Fibroblast of upper back skin (primary cell): Measurements from ENCODE around the gene SLC39A10.

Source experiments
- DNase-seq: peaks from one replicate; pipeline ENCODE4 v3.0.0-alpha.2; 2013

Gene SLC39A10

DNA sequence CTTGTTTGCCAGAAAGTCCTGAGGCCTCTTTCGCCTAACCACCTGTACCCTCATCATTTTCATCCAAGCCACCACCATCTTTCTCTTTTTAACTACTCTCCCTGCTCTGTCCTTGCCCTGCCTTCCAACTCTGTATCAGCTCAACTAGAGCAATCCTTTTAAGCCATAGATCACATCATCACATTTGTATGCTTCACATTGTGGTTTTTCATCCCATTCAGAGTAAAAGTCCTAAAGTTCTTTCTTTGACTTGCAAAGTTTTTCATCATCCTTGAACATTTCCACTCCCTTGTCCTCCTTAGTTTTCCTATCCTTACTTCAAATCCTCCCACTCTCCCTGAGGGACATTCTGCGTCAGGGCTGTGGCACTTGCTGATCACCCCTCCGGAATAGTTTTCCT is 73.9 kb downstream of the SLC39A10 start:
- peak; percentile 86 for DNase-seq

DNA sequence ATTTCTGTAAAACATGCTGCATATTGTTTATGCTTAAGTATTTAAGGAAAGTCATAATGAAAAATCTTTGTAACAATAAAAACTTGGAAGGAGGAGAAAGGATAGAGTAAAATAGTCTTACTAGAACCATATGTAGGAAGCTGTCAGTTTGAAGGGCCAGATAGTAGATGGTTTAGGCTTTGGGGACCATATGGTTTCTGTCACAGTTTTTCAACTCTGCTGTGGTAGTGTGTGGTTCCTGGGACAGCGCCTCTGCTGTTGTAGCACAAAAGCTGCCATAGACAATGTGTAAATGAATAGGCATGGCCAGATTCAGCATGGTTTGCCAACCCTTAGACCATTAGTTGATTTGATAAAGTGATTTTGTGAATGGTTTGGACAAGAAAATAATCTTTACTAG is 75.5 kb downstream of the SLC39A10 start:
- DNase-seq: peak; percentile 18

DNA sequence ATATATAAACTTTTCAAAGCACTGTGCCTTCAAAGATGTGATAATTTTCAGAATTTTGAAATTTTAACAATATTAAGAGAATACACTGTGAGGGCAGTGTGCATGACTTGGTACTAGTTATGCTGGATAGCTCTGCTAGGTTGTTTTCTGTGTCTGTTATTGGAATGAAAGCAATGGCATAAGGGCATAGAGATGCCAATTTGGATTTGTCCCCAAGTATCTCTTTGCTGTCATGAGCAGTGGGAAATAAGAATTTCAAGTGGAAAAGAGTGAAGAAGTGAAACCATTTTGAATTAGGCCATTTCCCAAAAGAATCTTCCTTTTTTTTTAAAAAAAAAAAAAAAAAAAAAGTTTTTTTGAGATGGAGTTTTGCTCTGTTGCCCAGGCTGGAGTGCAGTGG is 76.8 kb downstream of the SLC39A10 start:
- DNase-seq: no peak

DNA sequence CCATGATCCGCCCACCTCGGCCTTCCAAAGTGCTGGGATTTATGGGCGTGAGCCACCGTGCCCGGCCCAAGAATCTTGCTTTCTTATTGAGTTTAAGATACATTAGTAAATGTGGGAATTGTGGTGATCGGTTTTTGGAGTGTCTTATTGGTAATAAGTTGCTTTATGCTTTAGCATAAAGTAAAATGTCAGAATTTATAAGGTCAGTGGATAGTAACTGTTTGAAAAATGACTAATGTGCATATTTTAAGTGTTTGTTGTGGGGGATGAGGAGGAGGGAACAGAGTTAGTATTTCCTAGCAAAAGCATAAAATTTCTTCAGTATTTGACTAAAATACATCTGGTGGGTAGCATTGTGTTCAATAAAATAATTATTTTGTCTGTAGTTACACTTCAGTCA is 77.4 kb downstream of the SLC39A10 start:
- DNase-seq: peak; percentile 34

DNA sequence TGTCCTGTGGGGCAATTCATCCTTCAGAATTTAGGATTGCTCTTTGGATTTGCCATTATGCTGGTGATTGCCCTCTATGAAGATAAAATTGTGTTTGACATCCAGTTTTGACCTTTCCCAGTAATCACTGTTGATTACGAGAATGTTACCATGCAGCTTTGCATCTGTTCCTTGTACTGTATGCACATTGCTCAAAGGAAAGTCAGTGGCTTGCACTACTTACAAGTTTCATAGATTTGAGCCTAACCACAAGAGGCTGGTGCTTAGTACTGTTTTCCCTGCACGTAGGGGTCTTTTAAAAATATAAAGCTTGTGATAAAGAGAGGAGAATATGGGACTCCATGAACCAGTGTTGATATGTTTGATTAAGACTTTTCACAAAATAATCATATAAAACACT is 77.9 kb downstream of the SLC39A10 start:
- DNase-seq: no peak

DNA sequence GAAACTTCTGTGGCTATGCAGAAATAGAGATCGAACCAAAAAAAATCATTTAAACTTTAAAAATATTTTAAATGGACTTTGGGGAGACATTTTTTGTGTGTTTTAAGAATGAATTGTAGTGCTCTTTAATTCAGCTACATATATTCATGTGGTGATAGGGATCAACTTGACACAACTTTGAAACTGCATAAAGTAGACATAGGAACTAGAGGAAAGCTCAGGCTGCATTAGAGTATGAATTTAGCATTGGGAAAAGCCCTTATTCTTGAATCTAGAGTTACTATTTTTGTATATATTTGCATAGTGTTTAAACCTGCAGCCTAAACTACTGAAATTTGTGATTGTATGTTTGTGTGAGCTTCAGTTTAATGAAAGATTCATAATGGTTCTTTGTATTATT is 78.3 kb downstream of the SLC39A10 start:
- no peak for DNase-seq

DNA sequence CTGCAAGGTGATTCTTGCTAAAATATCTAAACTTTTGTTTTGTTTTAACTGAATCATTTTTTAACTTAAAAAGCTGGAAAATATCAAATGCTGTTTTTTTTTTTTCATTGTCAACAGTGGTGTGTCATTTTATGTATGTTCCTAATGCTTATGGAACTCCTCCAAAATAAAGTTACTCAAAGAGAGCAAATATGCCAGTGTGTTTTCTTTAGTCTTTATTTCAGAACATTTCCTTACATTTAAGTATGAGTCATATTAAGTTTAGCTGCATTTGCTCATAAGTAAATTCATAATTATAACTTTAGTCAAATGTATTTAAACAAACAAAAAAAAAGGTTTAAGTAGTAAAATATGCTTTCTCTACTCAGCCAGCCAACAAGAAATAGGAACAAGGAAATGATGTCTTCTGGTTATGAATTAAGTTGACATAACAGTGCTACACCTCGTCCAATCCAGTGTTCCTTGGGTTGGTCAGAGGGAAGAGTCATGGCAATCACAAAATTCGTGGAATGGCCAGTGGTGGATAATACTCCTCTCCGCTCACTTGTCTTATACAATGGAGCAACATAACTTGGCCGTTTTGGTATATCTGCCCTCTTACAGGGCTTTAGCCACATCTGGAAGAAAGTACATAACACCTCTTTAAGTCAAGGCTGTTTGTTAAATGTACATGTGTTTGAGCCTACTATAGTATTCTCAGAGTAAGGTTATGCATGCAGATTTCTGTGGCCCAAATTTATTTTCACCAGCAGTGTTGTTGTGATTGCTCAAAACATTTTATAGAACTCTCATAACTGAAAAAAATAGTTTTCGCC is 80.7 kb downstream of the SLC39A10 start:
- peak; percentile 72 for DNase-seq

DNA sequence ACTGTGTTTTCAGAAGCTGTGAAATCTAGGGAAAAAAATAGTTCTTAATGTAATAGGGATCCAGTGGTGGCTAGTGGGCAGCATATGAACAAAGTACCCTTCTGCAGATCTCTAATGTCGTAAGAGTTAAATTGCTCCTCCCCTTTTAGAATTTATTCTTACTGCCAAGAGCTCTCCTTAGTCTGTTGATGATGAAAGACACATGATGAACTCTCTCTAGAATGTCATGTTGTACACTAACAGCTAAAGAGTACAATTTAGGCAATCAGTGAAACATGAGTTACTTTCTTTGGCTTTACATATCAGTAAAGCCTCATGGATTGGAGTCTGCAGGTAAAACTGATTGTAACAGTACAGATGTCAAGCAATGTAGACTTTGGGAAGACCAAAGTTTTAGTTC is 84.2 kb downstream of the SLC39A10 start:
- DNase-seq: peak; percentile 11

DNA sequence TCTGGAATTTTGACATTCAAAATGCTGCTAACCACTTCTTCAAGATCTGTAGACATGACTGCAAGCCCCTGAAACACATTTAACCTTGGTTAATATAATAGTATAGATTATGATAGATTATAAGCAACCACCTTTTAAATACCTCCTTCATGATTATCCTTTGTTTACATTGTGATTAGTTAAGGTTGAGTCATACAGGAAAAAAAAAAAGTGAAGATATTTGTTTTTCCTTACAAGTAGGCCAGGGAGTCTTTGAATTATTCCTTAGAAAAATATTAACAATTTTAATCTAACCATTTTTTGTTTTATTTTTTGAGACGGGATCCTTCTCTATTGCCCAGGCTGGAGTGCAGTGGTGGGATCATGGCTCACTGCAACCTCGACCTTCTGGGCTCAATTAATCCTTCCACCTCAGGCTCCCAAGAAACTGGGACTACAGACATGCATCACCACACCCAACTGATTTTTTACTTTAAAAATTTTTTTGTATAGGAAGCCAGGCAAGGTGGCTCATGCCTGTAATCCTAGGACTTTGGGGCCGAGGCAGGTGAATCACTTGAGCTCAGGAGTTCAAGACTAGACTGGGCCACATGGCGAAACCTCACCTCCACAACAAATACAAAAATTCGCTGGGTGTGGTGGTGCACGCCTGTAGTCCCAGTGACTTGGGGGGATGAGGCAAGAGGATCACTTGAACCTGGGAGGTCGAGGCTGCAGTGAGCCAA is 99.4 kb downstream of the SLC39A10 start:
- peak; percentile 8 for DNase-seq

DNA sequence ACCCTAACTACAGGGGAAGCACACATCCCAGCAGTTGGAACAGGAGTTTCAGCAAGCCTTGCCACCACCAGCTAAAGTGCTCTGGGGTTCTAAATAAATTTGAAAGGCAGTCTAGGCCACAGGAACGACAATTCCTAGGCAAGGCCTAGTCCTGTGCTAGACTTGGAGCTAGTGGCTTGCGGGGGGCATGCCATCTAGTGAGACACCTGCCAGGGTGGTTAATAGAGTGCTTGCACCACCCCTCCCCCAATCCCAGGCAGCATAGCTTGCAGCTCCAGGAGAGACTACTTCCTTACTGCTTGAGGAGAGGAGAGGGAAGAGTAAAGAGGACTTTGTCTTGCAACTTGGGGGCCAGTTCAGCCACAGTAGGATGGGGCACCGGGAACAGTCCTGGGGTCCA is 101.8 kb downstream of the SLC39A10 start:
- no peak for DNase-seq

DNA sequence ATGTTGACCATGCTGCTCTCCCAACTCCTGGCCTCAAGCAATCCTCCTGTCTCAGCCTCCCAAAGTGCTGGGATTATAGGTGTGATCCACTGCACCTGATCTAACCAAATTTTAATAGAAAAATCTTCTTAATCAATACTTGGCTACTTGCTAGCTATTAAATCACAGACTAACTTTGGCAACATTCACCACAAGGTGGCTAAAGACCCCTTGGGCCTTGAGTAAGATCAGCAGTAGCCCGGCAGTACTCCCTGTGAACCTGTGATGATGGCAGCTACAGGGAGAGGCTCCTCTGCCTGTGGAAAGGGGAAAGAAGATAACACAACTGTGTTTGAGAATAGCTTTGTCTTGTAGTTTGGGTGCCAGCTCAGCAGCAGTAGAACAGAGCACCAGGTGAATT is 102.9 kb downstream of the SLC39A10 start:
- no peak for DNase-seq

DNA sequence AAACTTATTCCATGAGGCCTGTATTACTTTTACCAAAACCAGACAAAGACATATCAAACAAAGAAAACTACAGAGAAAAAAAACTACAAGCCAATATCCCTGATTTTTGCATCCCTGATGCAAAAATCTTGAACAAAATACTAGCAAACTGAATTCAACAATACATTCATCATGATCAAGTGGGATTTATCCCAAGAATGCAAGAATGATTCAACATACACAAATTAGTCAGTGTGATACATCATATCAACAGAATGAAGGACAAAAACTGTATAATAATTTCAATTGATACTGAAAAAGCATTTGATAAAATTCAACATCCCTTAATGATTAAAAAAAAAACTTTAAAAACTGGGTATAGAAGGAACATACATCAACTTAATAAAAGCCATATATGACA is 106.8 kb downstream of the SLC39A10 start:
- peak; percentile 46 for DNase-seq

DNA sequence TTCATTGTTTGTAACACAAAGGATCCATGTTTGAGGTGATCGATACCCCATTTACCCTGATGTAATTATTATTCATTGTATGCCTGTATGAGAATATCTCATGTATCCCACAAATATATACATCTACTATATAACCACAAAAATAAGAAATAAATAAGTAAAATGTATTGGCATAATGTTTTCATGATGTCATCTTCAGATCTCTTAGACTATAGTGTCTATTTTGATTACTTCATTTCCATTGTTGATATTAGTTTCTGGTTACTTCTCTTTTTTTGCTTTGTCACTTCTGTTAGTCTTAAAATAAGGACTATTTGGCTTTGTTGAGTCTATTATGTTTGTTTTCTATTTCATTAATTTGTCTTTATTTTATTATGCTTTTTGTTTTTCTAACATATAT is 109.7 kb downstream of the SLC39A10 start:
- DNase-seq: no peak

DNA sequence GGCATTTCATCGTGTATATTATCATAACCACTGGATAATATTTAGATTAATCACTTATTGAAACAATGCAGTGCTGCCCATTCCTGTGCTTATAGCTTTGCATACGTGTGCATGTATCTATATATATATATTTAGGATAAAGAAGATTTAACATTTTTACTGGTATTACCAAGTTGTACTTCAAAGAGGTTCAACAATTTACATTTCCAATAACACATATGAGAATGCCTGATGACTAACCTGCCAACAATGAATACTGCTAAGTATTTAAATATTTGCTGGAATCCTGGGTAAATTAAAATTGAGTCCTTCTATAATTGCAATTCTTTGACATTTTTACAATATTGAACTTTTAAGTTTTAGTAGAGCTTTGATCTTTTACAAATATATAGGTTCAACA is 111.4 kb downstream of the SLC39A10 start:
- peak; percentile 62 for DNase-seq

DNA sequence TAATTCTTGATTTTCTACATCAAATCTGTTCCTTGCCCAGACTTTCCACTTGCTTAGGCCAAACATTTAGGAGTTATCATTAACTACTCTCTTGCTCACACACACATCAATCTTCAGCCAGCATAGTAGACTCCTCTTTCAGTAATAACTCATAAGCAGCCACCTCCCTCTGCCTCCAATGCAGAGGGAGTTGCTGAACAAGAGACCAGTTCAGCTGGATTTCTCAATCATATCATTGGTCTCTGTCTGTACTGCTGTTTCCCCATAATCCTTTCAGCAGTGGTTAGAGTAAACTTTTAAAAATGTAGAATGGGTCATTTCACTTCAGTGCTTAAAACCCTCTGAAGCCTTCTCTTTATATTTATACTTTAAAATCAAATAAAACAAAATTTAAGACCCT is 112.9 kb downstream of the SLC39A10 start:
- peak; percentile 7 for DNase-seq

DNA sequence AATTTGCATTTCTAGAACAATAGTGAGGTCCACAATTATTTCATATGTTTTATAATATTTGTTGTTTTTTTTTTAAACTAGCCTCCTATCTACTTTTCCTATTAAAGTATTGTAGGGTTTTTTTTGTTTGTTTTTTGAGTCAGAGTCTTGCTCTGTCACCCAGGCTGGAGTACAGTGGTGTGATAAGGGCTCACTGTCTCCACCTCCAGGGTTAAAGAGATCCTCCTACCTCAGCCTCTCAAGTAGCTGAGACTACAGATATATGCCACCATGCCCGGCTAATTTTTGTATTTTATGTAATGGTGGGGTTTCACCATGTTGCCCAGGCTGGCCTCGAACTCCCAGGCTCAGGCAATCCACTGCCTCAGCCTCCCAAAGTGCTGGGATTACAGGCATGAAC is 122.5 kb downstream of the SLC39A10 start:
- DNase-seq: no peak

DNA sequence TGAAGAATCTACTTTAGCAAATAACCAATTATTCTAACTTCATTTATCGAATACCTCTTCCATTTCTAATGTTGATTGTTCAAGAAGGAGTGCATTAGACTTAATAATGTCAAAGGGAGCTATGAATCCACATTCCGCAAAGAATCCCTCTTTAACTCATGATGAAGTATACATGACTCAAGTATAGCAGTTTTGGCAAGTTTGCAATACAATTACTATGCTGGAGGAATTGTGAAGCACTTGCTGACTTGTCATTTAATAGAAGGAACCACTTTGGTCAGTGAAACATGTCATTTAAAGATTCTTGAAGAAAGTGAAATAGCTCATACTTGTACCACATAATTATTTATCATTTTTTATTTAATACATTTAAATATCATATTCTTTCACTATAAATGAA is 125.1 kb downstream of the SLC39A10 start:
- DNase-seq: peak; percentile 42
